Ecto neural progenitor cell (in vitro differentiated cells): ENCODE data around the gene CENPU.

Experiments used
- DNase-seq: peaks from one replicate; pipeline ENCODE4 v3.0.0-alpha.2; 2018; ENCODE audit warnings: low spot score

CENPU gene

GRCh38 chr4:184712322-184712721 lies 21.6 kb downstream of the CENPU start:
- DNase-seq, result no peak

DNA sequence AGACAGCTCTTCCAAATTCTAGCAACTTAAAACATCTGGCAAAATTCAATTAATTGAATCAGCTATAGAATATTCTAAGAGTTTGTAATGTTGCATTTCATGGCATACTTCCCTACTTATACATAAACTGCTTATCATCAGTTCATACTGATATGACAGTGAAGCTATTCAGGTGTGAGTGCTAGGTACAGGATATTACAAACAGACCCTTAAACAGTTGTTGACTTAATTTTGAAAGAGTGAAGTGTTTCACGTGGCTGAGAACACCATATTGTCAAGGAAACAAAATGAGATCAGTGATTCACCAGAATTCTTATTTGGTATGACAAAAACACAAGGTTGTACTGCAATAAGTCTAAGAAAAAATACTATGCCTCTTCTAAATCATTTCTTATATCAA lies 27.4 kb downstream of the CENPU start:
- no peak for DNase-seq

GRCh38 chr4:184705692-184706091 lies 28.2 kb downstream of the CENPU start:
- DNase-seq, result no peak

- DNase-seq, result no peak
These were observed 31.8 kb downstream of the CENPU start for GRCh38 chr4:184702114-184702513.

- DNase-seq, result no peak
These were observed 34.0 kb downstream of the CENPU start for GRCh38 chr4:184699941-184700340.

GRCh38 chr4:184697956-184698355 lies 35.9 kb downstream of the CENPU start:
- no peak for DNase-seq

- no peak for DNase-seq
These were observed 38.6 kb downstream of the CENPU start for GRCh38 chr4:184695178-184695896.

- no peak for DNase-seq
These were observed 39.4 kb downstream of the CENPU start for GRCh38 chr4:184694412-184694956.

- no peak for DNase-seq
These were observed 40.8 kb downstream of the CENPU start for GRCh38 chr4:184693056-184693455.

DNA sequence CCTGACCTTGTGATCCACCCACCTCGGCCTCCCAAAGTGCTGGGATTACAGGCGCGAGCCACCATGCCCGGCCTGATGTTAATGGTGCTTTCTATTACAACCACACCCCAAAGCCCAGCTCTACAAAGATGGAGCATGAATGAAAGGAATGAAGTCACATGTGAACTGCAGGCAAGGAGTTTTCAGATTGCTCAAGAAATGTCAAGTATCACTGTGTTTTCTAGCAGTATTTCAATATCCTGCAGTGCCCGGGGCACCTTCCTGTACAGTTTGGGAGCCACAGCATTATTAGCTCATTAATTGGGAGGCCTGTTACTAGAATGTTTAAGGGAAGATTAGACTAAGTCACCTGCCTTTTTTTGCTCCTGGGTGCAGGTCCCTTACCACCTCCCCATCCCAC lies 44.2 kb downstream of the CENPU start:
- DNase-seq, result no peak

GRCh38 chr4:184688447-184688846 lies 45.4 kb downstream of the CENPU start:
- DNase-seq, result no peak

DNA sequence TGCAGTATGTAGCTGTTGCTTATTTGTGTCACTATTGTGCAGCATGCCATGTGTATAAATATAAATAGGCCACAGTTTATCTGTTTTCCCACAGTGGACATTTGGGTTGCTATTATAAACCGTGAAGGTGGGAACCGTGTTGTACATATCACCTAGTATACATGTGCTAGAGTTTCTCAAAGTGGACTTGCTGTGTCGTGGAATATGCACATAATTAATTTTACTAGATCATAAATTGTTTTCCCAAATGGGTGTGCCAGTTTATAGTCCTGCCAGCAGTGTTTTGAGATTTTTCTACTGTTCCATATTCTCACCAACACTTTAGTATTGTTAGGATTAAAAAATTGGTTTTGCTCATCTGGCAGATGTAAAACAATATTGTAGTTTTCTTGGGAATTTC lies 45.9 kb downstream of the CENPU start:
- no peak for DNase-seq

DNA sequence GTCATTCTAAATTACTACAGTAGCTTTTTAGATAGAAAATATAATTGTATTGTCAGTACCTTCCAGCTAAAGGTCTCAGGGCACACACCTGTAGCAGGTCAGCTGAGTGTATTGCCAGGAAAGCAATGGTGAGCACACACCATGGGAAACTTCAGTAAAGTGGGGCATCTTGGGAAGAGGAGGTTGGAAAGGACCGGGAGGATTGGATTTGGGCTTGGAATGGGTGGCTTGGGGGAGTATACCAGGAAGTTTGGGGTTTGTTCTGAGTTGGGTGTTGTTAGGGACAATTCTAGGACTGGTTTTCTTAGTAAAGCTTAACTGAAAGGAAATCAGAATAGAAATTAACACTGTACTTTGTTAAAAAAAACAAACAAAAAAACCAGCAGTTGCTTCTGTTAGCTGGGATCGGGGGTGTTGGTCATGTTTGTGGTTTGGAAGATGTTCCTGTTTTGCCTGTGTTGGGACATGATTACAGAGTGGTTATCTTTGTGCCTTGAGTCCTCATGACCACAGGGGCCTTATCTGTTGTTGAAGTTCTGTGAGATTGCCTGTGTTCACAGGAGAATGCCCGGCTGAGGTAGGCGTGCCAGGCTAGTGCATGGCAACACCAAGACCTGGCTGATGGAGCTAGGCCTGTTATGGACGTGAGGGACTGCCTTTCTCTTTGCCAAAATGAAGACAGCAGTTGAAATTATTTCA lies 49.3 kb downstream of the CENPU start:
- DNase-seq, result no peak

DNA sequence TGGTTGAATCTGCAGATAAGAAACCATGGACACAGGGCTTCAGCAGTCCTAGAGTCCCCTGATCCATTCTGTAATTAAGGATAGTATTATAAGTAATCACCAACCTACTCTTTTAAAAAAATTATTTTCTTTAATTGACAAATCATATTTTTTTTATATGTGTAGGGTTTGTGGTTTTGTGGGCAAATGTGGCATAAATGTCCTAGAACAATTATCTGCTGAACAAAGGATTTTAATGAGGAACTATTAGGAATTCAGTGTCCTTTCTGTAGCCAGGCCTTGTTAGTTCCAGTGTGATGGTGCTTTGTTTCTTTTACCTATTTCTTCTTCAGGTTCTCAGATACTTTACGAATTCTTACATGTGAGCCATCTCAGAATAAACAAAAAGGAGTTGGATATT lies 52.0 kb downstream of the CENPU start:
- no peak for DNase-seq

GRCh38 chr4:184680698-184681097 lies 53.2 kb downstream of the CENPU start:
- no peak for DNase-seq

DNA sequence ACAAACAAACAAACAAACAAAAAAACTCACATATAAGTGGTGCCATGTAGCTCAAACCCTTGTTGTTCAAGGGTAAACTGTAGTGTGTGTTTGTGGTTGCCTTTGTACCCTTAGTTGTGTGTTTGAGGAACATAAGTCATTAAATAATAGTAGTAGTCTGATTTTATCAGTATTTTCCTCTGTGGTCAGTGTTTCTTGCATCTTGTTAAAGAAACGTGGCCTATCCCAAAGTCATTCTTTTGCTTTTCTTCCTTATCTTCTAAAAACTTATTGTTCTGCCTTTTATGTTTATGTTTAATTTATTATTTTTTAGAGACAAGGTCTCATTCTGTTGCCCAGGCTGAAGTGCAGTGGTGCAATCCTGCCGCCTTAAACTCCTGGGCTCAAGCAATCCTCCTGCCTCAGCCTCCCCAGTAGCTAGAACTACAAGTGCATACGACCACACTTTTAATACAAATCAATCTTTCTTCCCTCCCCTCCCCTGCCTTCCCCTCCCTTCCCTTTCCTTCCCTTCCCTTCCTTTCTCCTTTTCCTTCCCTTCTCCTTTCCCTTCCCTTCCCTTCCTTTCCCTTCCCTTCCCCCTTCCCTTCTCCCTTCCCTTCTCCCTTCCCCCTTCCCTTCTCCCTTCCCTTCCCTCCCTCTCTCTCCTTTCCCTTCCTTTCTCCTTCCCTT lies 57.9 kb downstream of the CENPU start:
- no peak for DNase-seq

GRCh38 chr4:184675018-184675417 lies 58.9 kb downstream of the CENPU start:
- no peak for DNase-seq

DNA sequence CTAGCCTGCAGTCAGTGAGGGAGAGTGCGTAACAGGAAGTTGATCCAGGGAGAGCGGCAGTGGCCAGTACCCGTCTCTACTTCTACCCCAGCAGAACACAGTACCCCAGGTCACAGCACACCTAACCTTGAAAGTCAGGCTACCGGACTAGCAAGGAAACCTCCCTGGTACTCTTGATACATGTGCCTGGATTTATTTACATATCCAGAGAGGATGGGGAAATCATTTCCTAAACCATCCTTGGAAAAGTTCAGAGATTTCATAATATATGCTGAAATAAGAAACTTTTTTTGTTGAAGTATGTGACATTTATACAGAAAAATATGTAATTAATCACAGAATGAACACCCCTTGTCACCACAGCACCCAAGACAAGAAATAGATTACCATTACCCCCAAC lies 59.9 kb downstream of the CENPU start:
- no peak for DNase-seq

- no peak for DNase-seq
These were observed 61.2 kb downstream of the CENPU start for GRCh38 chr4:184672741-184673140.

DNA sequence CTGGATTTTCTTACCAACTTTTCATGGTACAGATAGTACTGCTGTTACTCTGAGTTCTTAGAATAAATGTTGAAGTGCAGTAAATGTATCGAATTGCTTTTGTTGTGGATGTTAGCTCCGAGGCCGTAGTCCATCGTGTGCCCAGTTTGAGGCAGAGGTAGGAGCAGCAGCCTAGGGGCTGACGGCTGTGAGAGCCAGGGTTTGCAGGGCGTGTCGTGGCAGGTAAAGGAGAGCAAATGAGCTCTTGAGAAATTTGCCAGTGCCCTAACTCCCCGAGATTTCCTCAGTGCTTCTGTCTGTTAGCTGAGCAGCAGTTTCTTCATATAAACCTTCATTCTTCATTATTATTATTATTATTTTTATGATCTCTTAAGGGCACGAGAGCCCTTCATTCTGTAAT lies 62.8 kb downstream of the CENPU start:
- DNase-seq, result no peak

GRCh38 chr4:184669251-184669650 lies 64.6 kb downstream of the CENPU start:
- no peak for DNase-seq

DNA sequence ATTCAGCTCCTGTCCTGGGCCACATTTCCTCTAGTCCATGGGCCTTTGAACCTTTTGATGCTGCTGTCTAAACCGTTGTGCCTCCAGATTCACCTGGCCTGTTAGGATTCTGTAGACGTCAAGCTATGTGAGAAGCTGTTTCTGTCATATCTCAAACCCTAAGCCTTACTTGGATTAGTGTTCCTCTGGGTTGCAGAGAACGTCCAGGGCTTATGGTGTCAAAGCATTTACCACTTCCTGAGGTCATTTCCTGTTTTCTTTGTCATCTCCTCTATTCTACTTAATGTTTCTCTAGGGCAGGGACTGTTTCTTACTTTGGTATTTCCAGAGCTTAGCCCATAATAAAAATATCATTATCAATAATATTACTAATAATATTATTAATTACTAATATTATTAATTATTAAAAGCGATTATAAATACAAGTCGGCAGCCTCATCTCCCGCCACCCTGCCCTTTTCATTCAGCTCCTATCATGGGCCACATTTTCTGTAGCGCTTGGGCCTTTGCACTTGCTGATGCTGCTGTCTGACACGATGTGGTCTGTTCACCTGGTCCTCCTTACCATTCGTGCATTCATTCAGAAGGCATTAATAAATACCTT lies 65.3 kb downstream of the CENPU start:
- no peak for DNase-seq

DNA sequence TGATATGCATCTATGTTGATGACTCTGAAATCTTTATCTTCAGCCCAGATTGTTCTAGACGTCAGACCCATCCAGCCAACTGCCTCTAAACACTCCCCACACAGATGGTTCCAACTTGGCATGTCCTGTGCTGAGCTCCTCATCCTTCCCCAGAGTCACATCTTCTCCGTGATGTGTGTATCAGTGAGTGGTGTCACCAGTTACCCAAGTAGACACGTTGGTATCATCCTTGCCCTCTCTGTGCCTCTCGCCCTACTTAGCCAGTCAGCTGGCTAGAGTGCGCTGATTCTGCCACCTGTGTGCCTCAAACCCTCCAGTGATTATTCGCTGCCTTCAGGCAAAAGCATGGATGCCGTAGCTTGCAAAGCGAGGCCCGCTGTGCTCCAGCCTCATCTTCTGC lies 65.8 kb downstream of the CENPU start:
- no peak for DNase-seq
